ENCODE measurements around the gene ACVRL1. TPM values are rescaled to one million over a fixed set of nuclear protein-coding genes. Genes with fewer than 3 reads are reported as not detected.

Gene ACVRL1
- total and polyA plus RNA-seq, 9 of the 15 experiments (the other 6 are each of a cell fraction or from before 2014, with no cell fraction given): 0.07 to 1.4 (median 0.30) TPM

DNA sequence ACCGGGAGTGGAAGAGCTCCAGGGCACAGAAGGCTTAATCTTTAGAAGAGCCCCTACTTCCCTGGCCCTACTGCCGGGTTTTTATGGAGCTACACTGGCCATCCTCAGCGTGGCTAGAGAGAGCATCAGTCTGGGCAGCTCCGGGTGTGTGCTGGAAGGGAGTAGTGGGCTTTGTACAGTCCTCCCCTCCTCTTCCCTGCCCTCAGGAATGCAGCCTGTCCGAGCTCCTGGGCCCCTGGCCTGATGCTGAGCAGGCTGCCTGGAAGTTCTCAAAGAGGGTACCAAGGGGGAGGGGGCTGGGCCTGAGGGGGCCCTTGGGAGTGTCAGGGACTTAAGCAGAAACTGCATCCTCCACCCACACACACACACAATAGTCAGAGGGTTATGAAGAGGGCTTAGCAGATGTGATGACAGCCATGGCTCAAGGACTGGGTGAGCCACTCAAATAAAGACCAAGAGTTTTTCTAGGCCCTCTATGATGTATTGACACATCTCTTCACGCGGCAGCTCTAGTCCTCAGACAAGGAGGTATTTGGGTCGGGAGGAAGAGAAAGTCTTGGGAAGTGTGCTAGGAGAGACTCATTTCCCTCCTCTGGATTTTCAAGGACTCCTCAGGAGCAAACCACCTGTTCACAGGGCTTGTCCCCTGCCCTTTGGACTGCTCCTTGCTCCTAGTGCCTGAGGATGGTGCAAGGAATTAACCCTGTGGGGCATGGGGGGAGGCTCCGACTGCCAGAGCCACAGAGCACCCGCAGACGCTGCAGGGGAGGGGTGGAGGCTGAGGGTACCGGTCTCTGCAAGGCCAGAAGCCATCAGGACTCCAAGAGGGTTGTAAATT lies 42.3 kb upstream of the ACVRL1 start:
- Histone ChIP-seq H3K4me3 (no peak overlapping the region), H3K9ac (ENCODE audit: insufficient read depth in 1 of 2, low read depth in 2 of 2, low read length in 2 of 2) (no peak overlapping the region), H3K4me2 (ENCODE audit: insufficient read depth, low read length) (no peak overlapping the region), H3K27ac (ENCODE audit: extremely low read depth, low read depth, low read length) (no peak overlapping the region), H2AFZ (ENCODE audit: low read depth, low read length) (no peak overlapping the region), H3K36me3 (ENCODE audit: control insufficient read depth, insufficient read depth, low read length) (no peaks in the 10 kb centered on the region), H3K9me1 (ENCODE audit: control insufficient read depth, insufficient read depth, low read length) (no peaks in the 10 kb centered on the region), H4K20me1 (replicated peaks; ENCODE audit: control insufficient read depth, insufficient read depth, low read length) (peaks cover 9% of the 10 kb centered on the region), H3K79me2 (ENCODE audit: control insufficient read depth, insufficient read depth, low read length) (no peaks in the 10 kb centered on the region), H3K9me3 (replicated peaks; ENCODE audit: control insufficient read depth, insufficient read depth, low read depth, low read length) (no peaks in the 10 kb centered on the region), H3K4me1 (replicated peaks in 1 of 2; ENCODE audit: control insufficient read depth in 2 of 2, insufficient read depth in 2 of 2, low read length in 2 of 2) (peaks cover 0 to 23% of the 10 kb centered on the region in 2 experiments; a peak in 3 of 5 replicates), H3K27me3 (ENCODE audit: control insufficient read depth in 2 of 2, insufficient read depth in 2 of 2, low read length in 2 of 2) (peaks cover 48 to 81% of the 10 kb centered on the region in 2 experiments)
- POLR2A ChIA-PET: interaction anchor here (0.6 to 1.1 kb wide), 3 partner anchors 10 to 135 kb away, joined by 3 to 4 read pairs (median 3); no protein-coding TSS in a partner anchor
- BruUV-seq (replicated peaks): no TSS peak
- TF ChIP-seq, protein P1, sequence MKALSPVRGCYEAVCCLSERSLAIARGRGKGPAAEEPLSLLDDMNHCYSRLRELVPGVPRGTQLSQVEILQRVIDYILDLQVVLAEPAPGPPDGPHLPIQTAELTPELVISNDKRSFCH (CRISPR knock-in tag; IDR thresholded peaks at IDR 0.05): no peak
- TF ChIP-seq, protein P1 (tag; IDR thresholded peaks at IDR 0.05): no peak
- TF ChIP-seq EGR1 (conservative IDR thresholded peaks at IDR 0.05): no peak
- no peak for TF ChIP-seq MTA3 (IDR thresholded peaks at IDR 0.05; ENCODE audit: borderline replicate concordance)
- TF ChIP-seq RFX7 (CRISPR knock-in tag; IDR thresholded peaks at IDR 0.05): no peak
- no peak for TF ChIP-seq CREBBP (IDR thresholded peaks at IDR 0.05; ENCODE audit: low read depth, low read length)
- TF ChIP-seq ETV1 (tag; conservative IDR thresholded peaks at IDR 0.05; ENCODE audit: low read depth): no peak
- TF ChIP-seq, protein P2, sequence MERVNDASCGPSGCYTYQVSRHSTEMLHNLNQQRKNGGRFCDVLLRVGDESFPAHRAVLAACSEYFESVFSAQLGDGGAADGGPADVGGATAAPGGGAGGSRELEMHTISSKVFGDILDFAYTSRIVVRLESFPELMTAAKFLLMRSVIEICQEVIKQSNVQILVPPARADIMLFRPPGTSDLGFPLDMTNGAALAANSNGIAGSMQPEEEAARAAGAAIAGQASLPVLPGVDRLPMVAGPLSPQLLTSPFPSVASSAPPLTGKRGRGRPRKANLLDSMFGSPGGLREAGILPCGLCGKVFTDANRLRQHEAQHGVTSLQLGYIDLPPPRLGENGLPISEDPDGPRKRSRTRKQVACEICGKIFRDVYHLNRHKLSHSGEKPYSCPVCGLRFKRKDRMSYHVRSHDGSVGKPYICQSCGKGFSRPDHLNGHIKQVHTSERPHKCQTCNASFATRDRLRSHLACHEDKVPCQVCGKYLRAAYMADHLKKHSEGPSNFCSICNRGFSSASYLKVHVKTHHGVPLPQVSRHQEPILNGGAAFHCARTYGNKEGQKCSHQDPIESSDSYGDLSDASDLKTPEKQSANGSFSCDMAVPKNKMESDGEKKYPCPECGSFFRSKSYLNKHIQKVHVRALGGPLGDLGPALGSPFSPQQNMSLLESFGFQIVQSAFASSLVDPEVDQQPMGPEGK (CRISPR knock-in tag; IDR thresholded peaks at IDR 0.05; ENCODE audit: borderline replicate concordance): no peak
- no peak for TF ChIP-seq SUPT5H (IDR thresholded peaks at IDR 0.05)
- in situ Hi-C loops (cut with MboI): no loop called here
- 4% methylated on average over 12 of the region's 12 CpGs for WGBS (ENCODE audit: insufficient coverage, low coverage, missing lambda C conversion rate)
- intact Hi-C loops (cut with micrococcal nuclease): no loop called here
- CTCF ChIA-PET (ENCODE audit: low intra/inter-chr PET ratio): no interaction called here
- no peak for DNase-seq (ENCODE audit: extremely low read depth in 1 of 4, low spot score in 3 of 4)
- ATAC-seq: no peak
- FAIRE-seq: no peak
